Endothelial cell of umbilical vein (primary cell): Measurements from ENCODE around the gene ARHGAP9. TPM values are rescaled to one million over a fixed set of nuclear protein-coding genes. Genes with fewer than 3 reads are reported as not detected.

ENCODE experiments used
- BruUV-seq: library from RNA; stranded (reverse); fragments of 400-500 nt; replicated peaks from 2 replicates; lab custom pipeline; 2021; lab: Mats Ljungman, UMichigan
- CTCF ChIA-PET: fragments of 300-600, 350-600 bp; sonication (Branson Sonifier 250); formaldehyde crosslinking; loops from one replicate; lab custom pipeline; 2021; ENCODE audit warnings: antibody characterized with exemption, inconsistent platforms; lab: Charles Lee
- POLR2A ChIA-PET: fragments of 300-600, 350-600 bp; sonication (Branson Sonifier 250); formaldehyde crosslinking; loops from one replicate; lab custom pipeline; 2021; ENCODE audit warnings: antibody characterized with exemption, inconsistent platforms; lab: Charles Lee
- DNase-seq: peaks from one replicate; pipeline ENCODE4 v3.0.0-alpha.2; 2011; ENCODE audit warnings: low read depth, low spot score
- FAIRE-seq: peaks from 2 replicates; lab custom pipeline; 2011; peaks lifted over from hg19 to GRCh38; lab: Jason Lieb, UNC
- H2AFZ ChIP-seq: 2 replicates; pipeline ENCODE4 v1.6.0; 2012; ENCODE audit warnings: low read depth, low read length, control low read depth, inconsistent platforms
- H3K27ac ChIP-seq: 2 replicates; pipeline ENCODE4 v1.5.1; 2011; ENCODE audit warnings: low read depth, mild to moderate bottlenecking, control low read depth, low read length, moderate library complexity; ENCODE audit not compliant: insufficient read depth
- H3K27me3 ChIP-seq, 2 experiments: 2 replicates each; pipeline versions ENCODE4 v1.6.0 to v1.6.1; 2011; ENCODE audit warnings: low read length in 2 of 2, mixed read lengths in 1 of 2; ENCODE audit not compliant: control insufficient read depth in 2 of 2, insufficient read depth in 2 of 2
- H3K36me3 ChIP-seq, 2 experiments: 2 replicates in 1 of 2; 3 replicates in 1 of 2; pipeline ENCODE4 v1.5.1; 2011; ENCODE audit warnings: low read length in 2 of 2, mild to moderate bottlenecking in 1 of 2, moderate library complexity in 1 of 2; ENCODE audit not compliant: control insufficient read depth in 2 of 2, insufficient read depth in 2 of 2; ENCODE audit errors: extremely low read depth in 1 of 2
- H3K4me1 ChIP-seq: 3 replicates; pipeline ENCODE4 v1.5.1; 2011; ENCODE audit warnings: mild to moderate bottlenecking, low read length; ENCODE audit not compliant: control insufficient read depth, insufficient read depth; ENCODE audit errors: extremely low read depth
- H3K4me2 ChIP-seq: 2 replicates; pipeline ENCODE4 v1.6.1; 2011; ENCODE audit warnings: low read length, control low read depth, mixed read lengths; ENCODE audit not compliant: insufficient read depth
- H3K4me3 ChIP-seq, 3 experiments: fragments of 200-600 bp in 1 of 3; sonication (generic), shearing (Covaris generic) in 1 of 3; replicated peaks in 1 of 3; 2 replicates each; pipeline ENCODE4 v1.5.1; 2011 to 2016; ENCODE audit warnings: control low read depth in 3 of 3, low read length in 3 of 3, mild to moderate bottlenecking in 2 of 3, inconsistent platforms in 1 of 3, low read depth in 1 of 3, moderate library complexity in 1 of 3; ENCODE audit not compliant: insufficient read depth in 1 of 3
- H3K79me2 ChIP-seq: 2 replicates; pipeline ENCODE4 v1.6.0; 2012; ENCODE audit warnings: low read length, inconsistent platforms; ENCODE audit not compliant: control insufficient read depth, insufficient read depth
- H3K9ac ChIP-seq: replicated peaks from 2 replicates; pipeline ENCODE3; 2011; ENCODE audit warnings: low read length, control low read depth; ENCODE audit not compliant: insufficient read depth; ENCODE audit errors: extremely low read depth
- H3K9me1 ChIP-seq: replicated peaks from 3 replicates; pipeline ENCODE4 v1.6.0; 2011; ENCODE audit warnings: mild to moderate bottlenecking, low read length; ENCODE audit not compliant: control insufficient read depth, insufficient read depth; ENCODE audit errors: extremely low read depth
- H3K9me3 ChIP-seq: replicated peaks from 2 replicates; pipeline ENCODE4 v1.5.1; 2012; ENCODE audit warnings: low read length, inconsistent platforms; ENCODE audit not compliant: control insufficient read depth, insufficient read depth
- H4K20me1 ChIP-seq: replicated peaks from 2 replicates; pipeline ENCODE3; 2011; ENCODE audit warnings: mild to moderate bottlenecking, low read length; ENCODE audit not compliant: control insufficient read depth, insufficient read depth; ENCODE audit errors: extremely low read depth
- EZH2 ChIP-seq: IDR thresholded peaks from 2 replicates; pipeline ENCODE4 v1.6.1; 2012; ENCODE audit warnings: borderline replicate concordance, low read depth, mild to moderate bottlenecking, moderate library complexity, low read length, inconsistent platforms; ENCODE audit not compliant: severe bottlenecking
- FOS ChIP-seq: IDR thresholded peaks from 2 replicates; pipeline ENCODE4 v1.6.1; 2011; ENCODE audit warnings: mild to moderate bottlenecking, low read length, moderate library complexity, borderline replicate concordance; ENCODE audit not compliant: insufficient read depth
- JUN ChIP-seq: IDR thresholded peaks from 2 replicates; pipeline ENCODE4 v1.6.1; 2011; ENCODE audit warnings: borderline replicate concordance, low read depth; ENCODE audit not compliant: insufficient read length, insufficient read depth
- POLR2A ChIP-seq: IDR thresholded peaks from 2 replicates; pipeline ENCODE4 v1.6.1; 2012; ENCODE audit warnings: low read depth, mild to moderate bottlenecking, control low read depth, low read length
- POLR2AphosphoS5 ChIP-seq: IDR thresholded peaks from 2 replicates; pipeline ENCODE4 v1.6.1; 2012; ENCODE audit warnings: low read depth, mild to moderate bottlenecking, control low read depth, low read length, moderate library complexity; ENCODE audit not compliant: insufficient read depth
- dilution Hi-C: fragments of 300-500 bp; cut with MboI; formaldehyde crosslinking; loops from one replicate; pipeline ENCODE4 v1.15.0; 2019; ENCODE audit warnings: low sequenced_read_pairs; ENCODE audit not compliant: extremely low pct_ligation_motif_present
- intact Hi-C: fragments of 100-400 bp; cut with micrococcal nuclease; formaldehyde crosslinking; loops from one replicate; pipeline ENCODE4 v1.10.0; 2022
- polyA plus RNA-seq, 4 experiments: library from polyadenylated mRNA; depleted of rRNA in 3 of 4; stranded (reverse) in 3 of 4; unstranded in 1 of 4; fragments of >200 nt; gene quantifications; 2 replicates each; pipeline versions ENCODE4 v1.2.1 to v1.2.3, GENCODE V29; 2011 to 2012; ENCODE audit warnings: missing spikeins in 1 of 4
- total RNA-seq: library from RNA; stranded (reverse); gene quantifications from 2 replicates; pipeline ENCODE4 v1.2.3, GENCODE V29; 2021
- TF ChIP-seq, protein P1 (sequence below), 2 donors: IDR thresholded peaks; 1 replicate in 1 of 2; 2 replicates in 1 of 2; pipeline ENCODE4 v1.5.1; 2011; ENCODE audit warnings: low read length in 2 of 2, mild to moderate bottlenecking in 2 of 2, moderate library complexity in 2 of 2, control low read depth in 1 of 2, inconsistent platforms in 1 of 2, low read depth in 1 of 2; ENCODE audit not compliant: insufficient read depth in 1 of 2; ENCODE audit errors: extremely low read depth in 1 of 2

Gene ARHGAP9
- total and polyA plus RNA-seq, 2 donors (not counting 3 experiments of a cell fraction or from before 2014, with no cell fraction given): 0.25 to 0.38 TPM

DNA sequence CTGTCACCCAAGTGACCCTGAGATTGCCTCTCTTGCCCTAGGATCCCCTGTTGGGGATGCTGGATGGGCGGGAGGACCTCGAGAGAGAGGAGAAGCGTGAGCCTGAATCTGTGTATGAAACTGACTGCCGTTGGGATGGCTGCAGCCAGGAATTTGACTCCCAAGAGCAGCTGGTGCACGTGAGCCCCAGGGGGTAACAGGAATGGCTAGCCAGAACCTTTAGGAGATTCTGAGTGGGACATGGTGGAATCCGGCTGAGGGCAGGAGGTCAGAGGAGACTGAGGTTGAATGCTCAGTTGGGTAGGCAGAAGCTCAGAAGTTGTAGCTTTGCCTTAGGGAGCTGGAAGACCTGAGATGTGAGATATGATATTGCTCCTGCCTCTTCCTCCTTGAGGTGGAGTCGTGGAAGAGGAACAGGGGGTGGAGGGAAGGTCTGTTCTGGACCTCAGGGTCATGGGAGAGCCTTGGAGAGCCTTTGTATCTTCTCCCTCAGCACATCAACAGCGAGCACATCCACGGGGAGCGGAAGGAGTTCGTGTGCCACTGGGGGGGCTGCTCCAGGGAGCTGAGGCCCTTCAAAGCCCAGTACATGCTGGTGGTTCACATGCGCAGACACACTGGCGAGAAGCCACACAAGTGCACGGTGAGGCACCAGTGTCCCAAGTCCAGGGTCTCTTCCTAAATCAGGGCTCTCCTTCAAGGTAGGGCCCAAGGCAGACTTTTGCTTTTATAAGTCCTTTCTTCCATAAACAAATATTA lies 13.7 kb downstream of the ARHGAP9 start:
- Histone ChIP-seq H3K36me3 (no peaks in the 10 kb centered on the region), H3K4me3 (no peak overlapping the region), H3K27ac (no peak overlapping the region), H3K4me2 (no peak overlapping the region), H3K79me2 (no peaks in the 10 kb centered on the region), H3K9ac (no peak overlapping the region), H2AFZ (no peak overlapping the region), H3K4me1 (peaks cover 5% of the 10 kb centered on the region), H4K20me1 (no peaks in the 10 kb centered on the region), H3K9me1 (no peaks in the 10 kb centered on the region), H3K9me3 (no peaks in the 10 kb centered on the region), H3K27me3 (peaks cover 12 to 16% of the 10 kb centered on the region in 2 experiments)
- CTCF ChIA-PET: interaction anchor here (1.0 to 1.4 kb wide), 3 partner anchors 9 to 167 kb away, joined by 3 to 7 read pairs (median 3); partner anchors contain the start of genes B4GALNT1 and INHBE
- DNase-seq: no peak
- no TSS peak for BruUV-seq
- no peak for FAIRE-seq
- dilution Hi-C loops (no loop called here), intact Hi-C loops (no loop called here)
- POLR2A ChIA-PET: no interaction called here
- no peak for TF ChIP-seq POLR2A
- no peak for TF ChIP-seq POLR2AphosphoS5
- no peak for TF ChIP-seq FOS
- TF ChIP-seq EZH2: no peak

DNA sequence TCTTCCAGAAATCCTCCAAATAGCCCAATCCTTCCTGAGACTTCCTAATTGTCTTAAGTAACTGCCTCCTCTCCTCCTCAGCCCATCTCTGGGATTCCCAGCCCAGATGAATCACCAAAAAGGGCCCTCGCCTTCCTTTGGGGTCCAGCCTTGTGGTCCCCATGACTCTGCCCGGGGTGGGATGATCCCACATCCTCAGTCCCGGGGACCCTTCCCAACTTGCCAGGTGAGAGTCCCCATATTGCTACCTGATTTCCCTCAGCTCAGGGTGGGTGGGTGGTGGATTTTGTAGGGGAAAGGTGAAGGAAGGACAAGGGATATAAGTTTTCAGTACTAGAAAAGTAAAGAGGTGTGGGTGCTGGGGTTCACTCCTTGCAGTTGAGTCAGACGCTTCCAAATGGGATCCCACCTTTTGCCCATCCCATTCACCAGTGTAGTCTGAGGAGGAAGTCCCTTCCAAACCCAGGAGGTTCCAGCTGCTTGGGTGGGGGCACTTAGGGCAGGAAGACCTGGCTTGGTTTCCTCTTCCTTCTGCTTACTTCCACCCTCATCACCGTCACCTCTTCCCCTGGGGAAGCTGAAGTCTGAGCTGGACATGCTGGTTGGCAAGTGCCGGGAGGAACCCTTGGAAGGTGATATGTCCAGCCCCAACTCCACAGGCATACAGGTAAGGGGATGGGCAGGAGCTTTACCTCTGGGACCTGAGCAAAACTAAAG lies 14.5 kb downstream of the ARHGAP9 start:
- no peak overlapping the region for H2AFZ ChIP-seq
- H3K27me3 ChIP-seq: peaks cover 10 to 22% of the 10 kb centered on the region in 2 experiments
- no peak overlapping the region for H3K9ac ChIP-seq
- TF ChIP-seq, protein P1, sequence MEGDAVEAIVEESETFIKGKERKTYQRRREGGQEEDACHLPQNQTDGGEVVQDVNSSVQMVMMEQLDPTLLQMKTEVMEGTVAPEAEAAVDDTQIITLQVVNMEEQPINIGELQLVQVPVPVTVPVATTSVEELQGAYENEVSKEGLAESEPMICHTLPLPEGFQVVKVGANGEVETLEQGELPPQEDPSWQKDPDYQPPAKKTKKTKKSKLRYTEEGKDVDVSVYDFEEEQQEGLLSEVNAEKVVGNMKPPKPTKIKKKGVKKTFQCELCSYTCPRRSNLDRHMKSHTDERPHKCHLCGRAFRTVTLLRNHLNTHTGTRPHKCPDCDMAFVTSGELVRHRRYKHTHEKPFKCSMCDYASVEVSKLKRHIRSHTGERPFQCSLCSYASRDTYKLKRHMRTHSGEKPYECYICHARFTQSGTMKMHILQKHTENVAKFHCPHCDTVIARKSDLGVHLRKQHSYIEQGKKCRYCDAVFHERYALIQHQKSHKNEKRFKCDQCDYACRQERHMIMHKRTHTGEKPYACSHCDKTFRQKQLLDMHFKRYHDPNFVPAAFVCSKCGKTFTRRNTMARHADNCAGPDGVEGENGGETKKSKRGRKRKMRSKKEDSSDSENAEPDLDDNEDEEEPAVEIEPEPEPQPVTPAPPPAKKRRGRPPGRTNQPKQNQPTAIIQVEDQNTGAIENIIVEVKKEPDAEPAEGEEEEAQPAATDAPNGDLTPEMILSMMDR (IDR thresholded peaks at IDR 0.05; ENCODE audit: extremely low read depth in 1 of 2, insufficient read depth in 1 of 2, low read depth in 1 of 2, low read length in 2 of 2): no peak
- TF ChIP-seq JUN (no peak), FOS (no peak), EZH2 (no peak), POLR2A (no peak), POLR2AphosphoS5 (no peak)
- no peaks in the 10 kb centered on the region for H3K36me3 ChIP-seq
- no peaks in the 10 kb centered on the region for H3K9me3 ChIP-seq
- no TSS peak for BruUV-seq
- no peaks in the 10 kb centered on the region for H3K79me2 ChIP-seq
- H3K4me2 ChIP-seq: no peak overlapping the region
- DNase-seq (no peak), FAIRE-seq (no peak)
- intact Hi-C loops: no loop called here
- dilution Hi-C loops: no loop called here
- H4K20me1 ChIP-seq: no peaks in the 10 kb centered on the region
- peaks cover 7% of the 10 kb centered on the region for H3K4me1 ChIP-seq
- POLR2A ChIA-PET: no interaction called here
- H3K9me1 ChIP-seq: no peaks in the 10 kb centered on the region
- no peak overlapping the region for H3K4me3 ChIP-seq
- no peak overlapping the region for H3K27ac ChIP-seq
- CTCF ChIA-PET: interaction anchor here (1.0 to 1.4 kb wide), 2 partner anchors 10 kb away, joined by 3 to 7 read pairs; partner anchors contain the start of gene INHBE
